Erythroblast (primary cell): Measurements from ENCODE around the gene ADK.

Source experiments
- GATA1 ChIP-seq: IDR thresholded peaks from 2 replicates; pipeline ENCODE4 v1.6.1; 2011; ENCODE audit warnings: low read depth, mild to moderate bottlenecking, control low read depth, low read length, moderate library complexity
- POLR2A ChIP-seq: IDR thresholded peaks from 2 replicates; pipeline ENCODE4 v1.6.1; 2011; ENCODE audit warnings: mild to moderate bottlenecking, low read length

GRCh38 chr10:74120911-74121310 lies 30.1 kb upstream of the ADK start:
- TF ChIP-seq POLR2A, result no peak
- no peak for TF ChIP-seq GATA1
